DMS79 treated with DMSO at 0.1 percent for 48 hours (cell line): ENCODE measurements around the gene STARD7.

Experiments used
- DNase-seq: peaks from one replicate; lab custom pipeline; 2025; lab: John Stamatoyannopoulos, UW

Gene STARD7

DNA sequence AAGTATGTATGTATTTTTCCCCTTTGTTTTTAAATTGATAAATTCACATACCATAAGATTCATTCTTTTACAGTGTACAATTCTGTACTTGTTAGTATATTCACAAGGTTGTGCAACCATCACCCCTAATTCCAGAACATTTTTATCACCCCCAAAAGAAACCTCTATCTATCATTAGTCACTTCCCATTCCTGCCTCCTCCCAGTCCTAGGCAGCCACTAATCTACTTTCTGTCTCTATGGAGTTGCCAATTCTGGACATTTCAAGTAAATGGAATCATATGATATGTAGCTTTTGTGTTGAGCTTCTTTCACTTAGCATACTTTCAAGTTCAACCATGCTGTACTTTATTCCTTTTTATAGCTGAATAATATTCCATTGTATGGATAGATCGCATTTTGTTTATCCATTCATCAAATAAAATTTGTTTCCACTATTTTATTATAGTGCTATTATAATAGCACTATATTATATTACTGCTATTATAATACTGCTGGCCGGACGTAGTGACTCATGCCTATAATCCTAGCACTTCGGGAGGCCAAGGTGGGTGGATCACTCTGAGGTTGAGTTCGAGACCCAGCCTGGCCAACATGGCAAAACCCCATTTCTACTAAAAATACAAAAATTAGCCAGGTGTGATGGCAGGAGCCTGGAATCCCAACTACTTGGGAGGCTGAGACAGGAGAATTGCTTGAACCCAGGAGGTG is 10.9 kb downstream of the STARD7 start:
- no peak for DNase-seq

DNA sequence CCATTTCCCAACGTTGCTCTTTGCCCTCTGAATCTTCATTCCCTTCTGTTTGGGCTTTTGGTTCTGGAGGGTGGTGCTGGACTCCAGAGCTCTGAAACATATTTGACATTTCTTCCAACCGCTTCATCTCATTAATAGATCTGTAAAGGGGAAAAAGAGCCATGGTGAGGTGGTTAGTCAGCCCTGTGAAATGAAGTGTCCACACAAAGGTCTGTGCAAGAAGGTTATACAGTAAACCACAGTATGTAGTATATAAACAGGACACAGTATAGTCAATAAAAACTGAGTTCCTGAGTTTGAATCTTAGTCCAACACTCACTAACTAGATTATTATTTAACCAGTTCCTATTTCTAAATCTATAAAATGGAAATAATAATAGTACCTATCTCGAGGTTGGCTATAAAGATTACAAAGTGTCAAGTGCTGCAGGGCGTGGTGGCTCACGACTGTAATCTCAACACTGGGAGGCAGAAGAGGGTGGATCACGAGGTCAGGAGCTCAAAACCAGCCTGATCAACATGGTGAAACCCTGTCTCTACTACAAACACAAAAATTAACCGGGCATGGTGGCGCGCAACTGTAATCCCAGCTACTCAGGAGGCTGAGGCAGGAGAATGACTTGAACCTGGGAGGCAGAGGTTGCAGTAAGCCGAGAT is 13.1 kb downstream of the STARD7 start:
- no peak for DNase-seq

DNA sequence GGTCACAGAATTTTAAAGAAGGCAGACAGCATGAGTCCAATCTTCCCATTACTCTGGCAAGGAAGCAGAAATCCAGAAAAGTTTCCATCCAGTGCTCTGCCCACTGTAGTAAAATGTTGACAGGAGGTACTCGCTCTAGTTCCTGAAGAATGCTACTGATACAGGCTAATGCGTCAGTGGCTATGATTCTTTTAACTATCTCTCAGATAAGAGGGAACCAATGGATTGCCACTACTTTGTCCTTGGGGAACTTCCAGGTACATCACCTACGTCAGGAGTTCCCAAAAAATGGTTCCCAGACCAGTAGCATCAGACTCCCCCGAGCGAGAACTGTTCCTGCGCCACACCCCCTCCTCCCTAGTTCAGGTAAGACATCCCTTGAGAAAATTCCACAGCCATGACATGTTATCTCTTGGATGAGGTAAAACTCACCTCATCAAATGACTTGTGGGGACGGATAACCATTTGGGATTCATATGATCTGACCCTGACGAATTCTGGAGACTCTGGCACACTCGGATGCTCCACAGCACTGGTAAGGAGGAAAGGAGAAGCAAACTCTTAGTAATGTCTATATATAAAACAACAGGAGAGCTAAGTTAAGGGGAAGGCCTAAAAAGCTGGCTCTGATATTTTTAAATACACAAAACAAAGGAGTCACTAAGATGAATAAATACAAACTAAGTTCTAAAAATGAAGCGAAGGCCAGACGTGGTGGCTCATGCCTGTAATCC is 16.5 kb downstream of the STARD7 start:
- no peak for DNase-seq

DNA sequence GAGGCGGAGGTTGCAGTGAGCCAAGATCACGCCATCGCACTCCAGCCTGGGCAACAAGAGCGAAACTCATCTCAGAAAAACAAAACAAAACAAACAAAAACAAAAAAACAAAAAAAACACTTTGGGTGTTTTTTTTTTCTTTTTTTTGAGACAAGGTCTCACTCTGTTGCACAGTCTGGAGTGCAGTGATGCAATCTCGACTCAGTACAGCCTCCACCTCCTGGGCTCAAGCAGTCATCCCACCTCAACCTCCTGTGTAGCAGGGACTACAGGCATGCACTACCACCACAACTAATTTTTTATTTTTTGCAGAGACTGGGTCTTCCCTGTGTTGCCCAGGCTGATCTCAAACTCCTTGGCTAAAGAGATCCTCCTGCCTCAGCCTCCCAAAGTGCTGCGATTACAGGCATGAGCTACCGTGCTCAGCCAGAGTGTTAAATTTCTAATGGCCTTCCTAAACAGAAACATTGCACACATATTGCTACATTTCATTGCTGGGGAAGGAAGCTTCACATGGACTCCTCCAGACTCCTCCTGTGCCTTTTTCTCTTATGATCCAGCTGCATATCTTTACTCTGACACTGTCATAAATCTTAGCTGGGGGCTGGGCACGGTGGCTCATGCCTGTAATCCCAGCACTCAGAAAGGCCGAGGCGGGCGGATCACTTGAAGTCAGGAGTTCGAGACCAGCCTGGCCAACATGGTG is 19.7 kb downstream of the STARD7 start:
- no peak for DNase-seq

- DNase-seq = no peak
Observed at GRCh38 chr2:96186562-96186961, 22.1 kb downstream of the STARD7 start.

DNA sequence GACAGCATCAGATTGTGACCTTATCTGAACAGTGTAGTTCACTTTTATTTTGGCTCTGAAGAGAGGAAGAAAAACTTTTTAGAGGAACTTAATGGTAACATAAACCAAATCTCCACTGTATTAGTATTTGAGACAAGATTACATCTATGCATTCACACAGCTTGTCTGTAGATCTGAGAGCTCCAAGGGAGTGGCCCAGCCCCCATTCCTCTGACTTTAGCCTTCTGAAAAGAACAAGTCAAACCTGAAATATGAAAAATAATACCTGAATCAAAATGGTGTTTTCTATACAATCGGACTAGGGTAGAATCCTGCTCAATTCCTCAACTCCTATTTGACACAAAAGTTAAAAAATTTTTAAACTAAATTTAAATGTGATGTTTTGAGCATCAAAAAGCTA is 23.1 kb downstream of the STARD7 start:
- no peak for DNase-seq

GRCh38 chr2:96184989-96185388 is 23.6 kb downstream of the STARD7 start:
- no peak for DNase-seq

GRCh38 chr2:96184188-96184587 is 24.4 kb downstream of the STARD7 start:
- DNase-seq = no peak

GRCh38 chr2:96181529-96181928 is 27.1 kb downstream of the STARD7 start:
- DNase-seq = no peak

- no peak for DNase-seq
Observed at GRCh38 chr2:96180521-96180920, 28.1 kb downstream of the STARD7 start.

GRCh38 chr2:96180002-96180401 is 28.6 kb downstream of the STARD7 start:
- DNase-seq = no peak

DNA sequence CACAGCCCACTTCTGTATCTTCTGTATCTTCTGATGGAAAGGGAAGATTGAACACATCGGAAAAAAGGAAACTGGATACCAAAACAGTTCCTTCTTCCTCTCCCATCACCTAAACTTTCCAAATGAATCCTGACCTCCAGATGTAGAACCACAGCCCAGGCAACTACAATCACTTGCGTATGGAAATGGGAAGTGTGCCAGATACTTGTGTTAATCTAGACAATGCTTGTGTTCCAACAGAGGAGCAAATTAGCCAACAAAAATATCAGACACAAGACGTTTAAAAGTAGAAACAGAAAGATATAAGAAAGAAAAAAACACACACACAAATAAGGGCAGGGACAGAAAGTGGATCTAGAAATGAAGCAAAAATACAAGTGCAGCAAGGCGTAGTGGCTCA is 32.0 kb downstream of the STARD7 start:
- no peak for DNase-seq

- DNase-seq = no peak
Observed at GRCh38 chr2:96175951-96176350, 32.7 kb downstream of the STARD7 start.

DNA sequence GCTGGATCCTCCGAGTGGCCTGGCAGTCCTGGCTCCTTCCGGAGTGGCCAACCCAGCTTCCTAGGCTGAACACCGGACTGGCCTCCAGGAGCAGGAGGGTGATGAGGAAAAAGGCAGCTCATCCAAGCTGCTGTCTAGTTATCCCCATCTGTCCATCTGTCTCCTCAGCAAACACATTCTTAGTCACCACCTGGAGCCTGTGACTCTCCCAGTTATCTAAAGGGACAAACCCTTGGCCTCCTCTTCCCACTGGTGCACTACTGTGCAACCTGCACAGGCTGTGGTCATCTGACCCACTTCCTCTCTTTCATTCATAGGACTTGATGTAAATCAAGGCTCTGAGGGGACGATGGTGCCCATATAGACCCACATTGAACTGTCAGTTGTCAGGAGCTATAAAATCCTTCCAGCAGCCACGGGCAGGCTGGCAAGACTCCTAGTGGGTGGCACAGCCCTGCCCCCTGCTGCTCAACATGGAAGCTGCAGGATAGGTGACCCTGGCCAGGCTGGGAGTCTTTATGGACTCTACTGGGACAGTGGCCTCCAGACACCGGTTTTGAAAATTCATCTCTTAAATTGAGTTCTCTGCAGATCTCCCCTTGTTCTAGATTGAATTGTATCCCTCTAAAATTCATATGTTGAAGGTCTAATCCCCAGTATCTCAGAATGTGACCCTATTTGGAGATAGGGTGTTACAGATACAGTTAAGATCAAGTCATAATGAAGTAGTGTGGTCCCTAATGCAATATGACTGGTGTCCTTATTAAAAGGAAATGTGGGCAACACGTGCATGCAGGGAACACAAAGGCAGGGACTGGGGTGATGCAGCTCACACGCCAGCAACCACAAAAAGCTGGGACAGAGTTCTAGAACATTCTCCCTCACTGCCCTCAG is 34.1 kb downstream of the STARD7 start:
- DNase-seq = peak; percentile 51

DNA sequence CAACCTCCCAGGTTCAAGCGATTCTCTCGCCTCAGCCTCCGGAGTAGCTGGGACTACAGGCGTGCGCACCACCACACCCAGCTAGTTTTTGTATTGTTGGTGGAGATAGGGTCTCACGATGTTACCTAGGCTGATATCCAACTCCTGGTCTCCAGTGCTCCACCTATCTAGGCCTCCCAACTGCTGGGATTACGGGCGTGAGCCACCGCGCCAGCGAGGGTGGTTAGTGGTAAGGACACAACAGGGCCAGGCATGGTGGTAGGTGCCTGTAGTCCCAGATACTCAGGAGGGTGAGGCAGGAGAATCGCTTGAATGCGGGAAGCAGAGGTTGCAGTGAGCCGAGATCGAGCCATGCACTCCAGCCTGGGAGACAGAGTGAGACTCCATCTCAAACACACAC is 36.8 kb downstream of the STARD7 start:
- no peak for DNase-seq

GRCh38 chr2:96170626-96171025 is 38.0 kb downstream of the STARD7 start:
- DNase-seq = no peak

DNA sequence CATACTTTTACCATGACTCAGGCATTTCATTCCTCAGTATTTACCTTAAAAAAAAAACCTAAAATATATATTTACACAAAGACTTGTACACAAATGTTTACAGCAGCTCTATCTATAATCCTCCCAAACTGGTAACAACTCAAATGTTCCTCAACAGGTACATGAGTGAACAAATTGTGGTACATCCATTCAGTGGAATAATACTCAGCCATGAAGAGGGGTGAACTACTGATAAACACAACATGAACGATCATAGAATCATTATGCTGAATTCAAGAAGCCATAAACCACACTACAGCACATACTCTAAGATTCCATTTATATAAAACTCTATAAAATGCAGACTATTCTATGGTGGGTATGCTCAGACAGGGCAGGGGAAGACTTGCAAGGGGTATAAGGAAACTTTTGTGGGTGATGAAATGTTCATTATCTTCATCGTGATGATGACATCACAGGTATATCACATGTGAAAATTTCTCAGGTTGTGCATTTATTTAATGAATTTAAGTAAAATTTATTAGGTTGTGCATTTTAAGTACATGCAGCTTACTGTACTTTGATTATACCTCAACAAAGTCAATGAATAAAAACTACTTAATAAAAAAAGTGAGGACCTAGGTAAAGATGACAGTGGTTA is 38.6 kb downstream of the STARD7 start:
- no peak for DNase-seq

DNA sequence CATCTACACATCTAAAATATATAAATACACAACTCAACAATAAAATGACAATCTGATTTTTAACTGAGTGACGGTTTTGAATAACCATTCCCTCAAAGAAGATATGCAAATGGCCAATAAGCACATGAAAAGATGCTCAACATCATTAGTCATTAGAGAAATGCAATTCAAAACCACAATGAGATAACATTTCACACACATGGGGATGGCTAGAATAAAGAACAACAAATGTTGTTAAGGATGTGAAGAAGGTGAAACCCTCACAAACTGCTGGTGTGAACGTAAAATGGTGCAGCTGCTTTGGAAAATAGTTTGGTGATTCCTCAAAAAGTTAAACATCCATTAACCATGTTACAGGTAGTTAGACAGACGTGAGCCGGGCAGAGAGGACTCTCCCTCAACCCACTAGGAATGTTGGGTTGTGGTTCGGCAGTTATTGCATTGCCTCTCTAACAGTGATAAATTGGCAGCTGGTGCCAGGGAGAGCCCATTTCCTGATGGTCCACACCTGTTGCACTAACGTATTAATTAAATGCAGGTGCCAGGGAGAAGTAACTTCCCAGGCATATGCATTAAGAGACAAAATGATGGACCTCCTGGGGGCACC is 41.1 kb downstream of the STARD7 start:
- no peak for DNase-seq

- DNase-seq = no peak
Observed at GRCh38 chr2:96164459-96165184, 44.0 kb downstream of the STARD7 start.
